Stimulated activated CD8-positive, alpha-beta memory T cell treated with anti-CD3 and anti-CD28 coated beads, Interleukin-12 subunit alpha, Interleukin-12 subunit beta, amount 100 ng/mL, for 4 hours (primary cell): Measurements from ENCODE around the gene ZNF891.

Experiments used
- DNase-seq: peaks from one replicate; pipeline ENCODE4 v3.0.0-alpha.2; 2020; ENCODE audit warnings: low read depth

ZNF891 gene

GRCh38 chr12:133061954-133062353 lies 68.1 kb downstream of the ZNF891 start:
- no peak for DNase-seq

GRCh38 chr12:133058203-133059113 lies 71.6 kb downstream of the ZNF891 start:
- no peak for DNase-seq

- no peak for DNase-seq
Measured at GRCh38 chr12:133057446-133057845, 72.6 kb downstream of the ZNF891 start.
